ENCODE data around the gene CTNNBL1.
"Not testable (repeated sequence)": the region's sequence is repeated elsewhere in the genome, so short reads cannot be mapped to it uniquely, and the experiment has no call there.

CTNNBL1 gene

GRCh38 chr20:37833221-37833896 is 139.5 kb downstream of the CTNNBL1 start:
- no peak for DNase-seq

- no peak for DNase-seq
These were observed 143.1 kb downstream of the CTNNBL1 start for GRCh38 chr20:37836926-37837325.

- no peak for DNase-seq
These were observed 144.1 kb downstream of the CTNNBL1 start for GRCh38 chr20:37837924-37838323.

- no peak for DNase-seq
These were observed 145.1 kb downstream of the CTNNBL1 start for GRCh38 chr20:37838769-37839431.

- peak; percentile 86 for DNase-seq
These were observed 145.6 kb downstream of the CTNNBL1 start for GRCh38 chr20:37839432-37839827.

- DNase-seq = peak; percentile 9
These were observed 146.1 kb downstream of the CTNNBL1 start for GRCh38 chr20:37839955-37840354.

- DNase-seq = no peak
These were observed 147.6 kb downstream of the CTNNBL1 start for GRCh38 chr20:37841389-37841788.

GRCh38 chr20:37841971-37842370 is 148.1 kb downstream of the CTNNBL1 start:
- no peak for DNase-seq

- DNase-seq = no peak
These were observed 151.4 kb downstream of the CTNNBL1 start for GRCh38 chr20:37845241-37845681.

GRCh38 chr20:37845878-37846277 is 152.0 kb downstream of the CTNNBL1 start:
- DNase-seq = no peak

- DNase-seq = no peak
These were observed 152.7 kb downstream of the CTNNBL1 start for GRCh38 chr20:37846573-37846972.

GRCh38 chr20:37848706-37849105 is 154.9 kb downstream of the CTNNBL1 start:
- DNase-seq = no peak

- no peak for DNase-seq
These were observed 155.3 kb downstream of the CTNNBL1 start for GRCh38 chr20:37849156-37849555.

GRCh38 chr20:37849566-37849965 is 155.7 kb downstream of the CTNNBL1 start:
- DNase-seq = no peak

GRCh38 chr20:37850036-37850592 is 156.3 kb downstream of the CTNNBL1 start:
- DNase-seq = no peak

GRCh38 chr20:37850724-37851355 is 157.0 kb downstream of the CTNNBL1 start:
- no peak for DNase-seq

- no peak for DNase-seq
These were observed 158.8 kb downstream of the CTNNBL1 start for GRCh38 chr20:37852666-37853065.

- DNase-seq = no peak
These were observed 160.1 kb downstream of the CTNNBL1 start for GRCh38 chr20:37853823-37854375.

GRCh38 chr20:37856034-37856433 is 162.2 kb downstream of the CTNNBL1 start:
- not testable (repeated sequence) for DNase-seq

- no peak for DNase-seq
These were observed 163.3 kb downstream of the CTNNBL1 start for GRCh38 chr20:37856932-37857660.

- no peak for DNase-seq
These were observed 165.8 kb downstream of the CTNNBL1 start for GRCh38 chr20:37859406-37860171.

- DNase-seq = no peak
These were observed 169.5 kb downstream of the CTNNBL1 start for GRCh38 chr20:37863289-37863688.
